Keratinocyte (primary cell): Measurements from ENCODE around the gene TIGD4. TPM values are rescaled to one million over a fixed set of nuclear protein-coding genes. Genes with fewer than 3 reads are reported as not detected.

Experiments
- DNase-seq: peaks from one replicate; pipeline ENCODE4 v3.0.0-alpha.2; 2011; ENCODE audit warnings: low read depth, missing footprints, low spot score
- FAIRE-seq: peaks from 2 replicates; lab custom pipeline; 2011; peaks lifted over from hg19 to GRCh38; lab: Jason Lieb, UNC
- H2AFZ ChIP-seq: 2 replicates; pipeline ENCODE4 v1.6.0; 2012; ENCODE audit warnings: low read length, control low read depth, inconsistent platforms; ENCODE audit not compliant: control insufficient read depth
- H3K27ac ChIP-seq: 2 replicates; pipeline ENCODE4 v1.5.1; 2011; ENCODE audit warnings: low read length; ENCODE audit not compliant: control insufficient read depth, insufficient read depth
- H3K27me3 ChIP-seq: 3 replicates; pipeline ENCODE4 v1.6.0; 2011; ENCODE audit warnings: low read length; ENCODE audit not compliant: control insufficient read depth, insufficient read depth; ENCODE audit errors: extremely low read depth
- H3K36me3 ChIP-seq, 2 experiments: 2 replicates in 1 of 2; 3 replicates in 1 of 2; pipeline ENCODE4 v1.5.1; 2011; ENCODE audit warnings: low read length in 2 of 2, mild to moderate bottlenecking in 1 of 2; ENCODE audit not compliant: control insufficient read depth in 2 of 2, insufficient read depth in 2 of 2; ENCODE audit errors: extremely low read depth in 1 of 2
- H3K4me1 ChIP-seq: 3 replicates; pipeline ENCODE4 v1.5.1; 2011; ENCODE audit warnings: low read length; ENCODE audit not compliant: control insufficient read depth, insufficient read depth; ENCODE audit errors: extremely low read depth
- H3K4me2 ChIP-seq: 3 replicates; pipeline ENCODE4 v1.6.0; 2011; ENCODE audit warnings: low read depth, low read length; ENCODE audit not compliant: control insufficient read depth, insufficient read depth; ENCODE audit errors: extremely low read depth
- H3K4me3 ChIP-seq, 3 experiments: fragments of 200-600 bp in 1 of 3; sonication (generic) in 1 of 3; 2 replicates in 2 of 3; 3 replicates in 1 of 3; pipeline ENCODE4 v1.5.1; 2011 to 2016; ENCODE audit warnings: low read length in 3 of 3, mild to moderate bottlenecking in 3 of 3, control low read depth in 2 of 3, inconsistent platforms in 1 of 3, low read depth in 1 of 3, mixed read lengths in 1 of 3, mixed run types in 1 of 3, moderate library complexity in 1 of 3; ENCODE audit not compliant: control insufficient read depth in 2 of 3, insufficient read depth in 2 of 3; ENCODE audit errors: extremely low read depth in 1 of 3
- H3K79me2 ChIP-seq: 2 replicates; pipeline ENCODE4 v1.6.0; 2012; ENCODE audit warnings: low read length; ENCODE audit not compliant: control insufficient read depth, insufficient read depth
- H3K9ac ChIP-seq: 3 replicates; pipeline ENCODE4 v1.6.0; 2011; ENCODE audit warnings: low read length; ENCODE audit not compliant: control insufficient read depth, insufficient read depth; ENCODE audit errors: extremely low read depth
- H3K9me1 ChIP-seq: 3 replicates; pipeline ENCODE4 v1.6.0; 2011; ENCODE audit warnings: low read length; ENCODE audit not compliant: control insufficient read depth, insufficient read depth; ENCODE audit errors: extremely low read depth
- H3K9me3 ChIP-seq: 2 replicates; pipeline ENCODE4 v1.5.1; 2012; ENCODE audit warnings: low read depth, low read length; ENCODE audit not compliant: control insufficient read depth
- H4K20me1 ChIP-seq: 3 replicates; pipeline ENCODE4 v1.6.0; 2011; ENCODE audit warnings: low read length; ENCODE audit not compliant: control insufficient read depth, insufficient read depth; ENCODE audit errors: extremely low read depth
- CTCF ChIP-seq, 3 experiments: IDR thresholded peaks in 1 of 3; conservative IDR thresholded peaks in 1 of 3; optimal IDR thresholded peaks in 1 of 3; 2 replicates in 2 of 3; 3 replicates in 1 of 3; pipeline versions ENCODE3 to v1.5.1; 2011; ENCODE audit warnings: low read length in 3 of 3, mild to moderate bottlenecking in 3 of 3, moderate library complexity in 2 of 3, control low read depth in 1 of 3, inconsistent platforms in 1 of 3; ENCODE audit not compliant: insufficient read depth in 2 of 3; ENCODE audit errors: extremely low read depth in 1 of 3
- EZH2 ChIP-seq: IDR thresholded peaks from one replicate; pipeline ENCODE4 v1.6.1; 2012; ENCODE audit warnings: inconsistent platforms, mild to moderate bottlenecking, low read length, moderate library complexity
- dilution Hi-C: fragments of 300-500 bp; cut with MboI; formaldehyde crosslinking; loops from one replicate; pipeline ENCODE4 v1.7.0; 2020; ENCODE audit warnings: low sequenced_read_pairs; ENCODE audit not compliant: extremely low pct_ligation_motif_present
- polyA plus RNA-seq, 5 experiments: library from polyadenylated mRNA; depleted of rRNA in 3 of 5; stranded (reverse) in 3 of 5; stranded (forward) in 1 of 5; unstranded in 1 of 5; fragments of >200 nt; gene quantifications; 1 replicate in 1 of 5; 2 replicates in 3 of 5; 3 replicates in 1 of 5; pipeline versions ENCODE4 v1.2.1 to v1.2.3, GENCODE V29; 2011 to 2012; ENCODE audit warnings: missing spikeins in 2 of 5, low read depth in 1 of 5, low replicate concordance in 1 of 5

The TIGD4 gene
- polyA plus RNA-seq, 1 donor (not counting 4 experiments of a cell fraction or from before 2014, with no cell fraction given) = 0.21 TPM

- Histone ChIP-seq H3K27ac (no peak overlapping the region), H4K20me1 (peaks cover 2% of the 10 kb centered on the region), H3K79me2 (peaks cover 34% of the 10 kb centered on the region), H3K9ac (no peak overlapping the region), H3K4me1 (peaks cover 9% of the 10 kb centered on the region), H3K4me2 (peak overlapping the region; percentile 46), H3K9me1 (no peaks in the 10 kb centered on the region), H3K27me3 (no peaks in the 10 kb centered on the region), H2AFZ (no peak overlapping the region), H3K9me3 (no peaks in the 10 kb centered on the region), H3K4me3 (no peak overlapping the region), H3K36me3 (no peaks in the 10 kb centered on the region)
- no peak for DNase-seq
- TF ChIP-seq CTCF (optimal IDR thresholded peaks at IDR 0.05 in 1 of 3, IDR thresholded peaks at IDR 0.05 in 1 of 3, conservative IDR thresholded peaks at IDR 0.05 in 1 of 3; ENCODE audit: extremely low read depth in 1 of 3, insufficient read depth in 2 of 3, low read length in 3 of 3) (no peak), EZH2 (no peak)
- dilution Hi-C loops = no loop called here
- peak; percentile 80 for FAIRE-seq
These were observed 27.8 kb upstream of the TIGD4 start for GRCh38 chr4:152807294-152807829.

GRCh38 chr4:152806501-152807125, 27.1 kb upstream of the TIGD4 start:
- no peak overlapping the region for H3K4me3 ChIP-seq
- DNase-seq (no peak), FAIRE-seq (peak; percentile 68)
- no peak overlapping the region for H3K4me2 ChIP-seq
- H4K20me1 ChIP-seq = peaks cover 2% of the 10 kb centered on the region
- H3K79me2 ChIP-seq = peaks cover 32% of the 10 kb centered on the region
- no peaks in the 10 kb centered on the region for H3K9me3 ChIP-seq
- H3K4me1 ChIP-seq = peaks cover 9% of the 10 kb centered on the region
- H3K9ac ChIP-seq = no peak overlapping the region
- H3K27me3 ChIP-seq = no peaks in the 10 kb centered on the region
- H3K27ac ChIP-seq = no peak overlapping the region
- dilution Hi-C loops = no loop called here
- H2AFZ ChIP-seq = no peak overlapping the region
- no peaks in the 10 kb centered on the region for H3K9me1 ChIP-seq
- TF ChIP-seq CTCF (optimal IDR thresholded peaks at IDR 0.05 in 1 of 3, IDR thresholded peaks at IDR 0.05 in 1 of 3, conservative IDR thresholded peaks at IDR 0.05 in 1 of 3; ENCODE audit: extremely low read depth in 1 of 3, insufficient read depth in 2 of 3, low read length in 3 of 3) (no peak), EZH2 (no peak)
- H3K36me3 ChIP-seq = no peaks in the 10 kb centered on the region
